WTC11 (cell line): ENCODE data around the gene ANAPC10. TPM values are rescaled to one million over a fixed set of nuclear protein-coding genes. Genes with fewer than 3 reads are reported as not detected.

Experiments
- CDX4 ChIP-seq: fragments of 250-450 bp; sonication (Bioruptor Pico); IDR thresholded peaks from 2 replicates; pipeline ENCODE4 v1.9.0; 2021; ENCODE audit warnings: moderate library complexity, mild to moderate bottlenecking, inconsistent platforms, borderline replicate concordance
- CTCF ChIP-seq: fragments of 200-600 bp; IDR thresholded peaks from 2 replicates; pipeline ENCODE4 v1.8.0; 2022; ENCODE audit warnings: antibody characterized with exemption
- ESRRA ChIP-seq: sonication (generic); formaldehyde crosslinking; IDR thresholded peaks from 2 replicates; pipeline ENCODE4 v1.8.1; 2022; ENCODE audit warnings: mild to moderate bottlenecking, missing genetic modification reagents, borderline replicate concordance
- GABPB1 ChIP-seq: sonication (generic); formaldehyde crosslinking; IDR thresholded peaks from 2 replicates; pipeline ENCODE4 v1.8.1; 2023; ENCODE audit warnings: mild to moderate bottlenecking, missing genetic modification reagents
- HMGA2 ChIP-seq: fragments of 250-450 bp; sonication (Bioruptor Pico); IDR thresholded peaks from 2 replicates; pipeline ENCODE4 v1.4.0; 2021; ENCODE audit warnings: mild to moderate bottlenecking, moderate library complexity
- NR3C1 ChIP-seq: sonication (generic); formaldehyde crosslinking; conservative IDR thresholded peaks from 2 replicates; pipeline ENCODE4 v1.8.1; 2023; ENCODE audit warnings: low read depth, mild to moderate bottlenecking, missing genetic modification reagents
- PRDM15 ChIP-seq: sonication (generic); formaldehyde crosslinking; IDR thresholded peaks from 2 replicates; pipeline ENCODE4 v1.8.0; 2022; ENCODE audit warnings: missing genetic modification reagents
- PREB ChIP-seq: sonication (generic); formaldehyde crosslinking; IDR thresholded peaks from 2 replicates; pipeline ENCODE4 v1.8.1; 2022; ENCODE audit warnings: mild to moderate bottlenecking, missing genetic modification reagents, moderate library complexity, borderline replicate concordance
- SMAD3 ChIP-seq: sonication (generic); formaldehyde crosslinking; IDR thresholded peaks from 2 replicates; pipeline ENCODE4 v1.8.0; 2022; ENCODE audit warnings: missing genetic modification reagents, mild to moderate bottlenecking, borderline replicate concordance
- SP1 ChIP-seq: sonication (generic); formaldehyde crosslinking; conservative IDR thresholded peaks from 2 replicates; pipeline ENCODE4 v1.8.1; 2022; ENCODE audit warnings: missing genetic modification reagents
- TEAD1 ChIP-seq: sonication (generic); formaldehyde crosslinking; IDR thresholded peaks from 2 replicates; pipeline ENCODE4 v1.8.0; 2022; ENCODE audit warnings: mild to moderate bottlenecking, missing genetic modification reagents
- TEAD4 ChIP-seq: sonication (generic); formaldehyde crosslinking; IDR thresholded peaks from 2 replicates; pipeline ENCODE4 v1.8.0; 2022; ENCODE audit warnings: mild to moderate bottlenecking, missing genetic modification reagents
- ZBTB21 ChIP-seq: sonication (generic); formaldehyde crosslinking; IDR thresholded peaks from 2 replicates; pipeline ENCODE4 v1.8.1; 2023; ENCODE audit warnings: mild to moderate bottlenecking, missing genetic modification reagents, borderline replicate concordance
- ZNF512 ChIP-seq: sonication (generic); formaldehyde crosslinking; IDR thresholded peaks from 2 replicates; pipeline ENCODE4 v1.8.1; 2022; ENCODE audit warnings: missing genetic modification reagents, borderline replicate concordance
- total RNA-seq: library from RNA; stranded (reverse); gene quantifications from 3 replicates; pipeline ENCODE4 v1.2.3, GENCODE V29; 2021
- TF ChIP-seq, protein P1 (sequence below): sonication (generic); formaldehyde crosslinking; IDR thresholded peaks from 2 replicates; pipeline ENCODE4 v1.8.1; 2022; ENCODE audit warnings: low read depth, missing genetic modification reagents, borderline replicate concordance
- TF ChIP-seq, protein P2 (sequence below): sonication (generic); formaldehyde crosslinking; IDR thresholded peaks from 2 replicates; pipeline ENCODE4 v1.8.1; 2023; ENCODE audit warnings: mild to moderate bottlenecking, missing genetic modification reagents, moderate library complexity
- TF ChIP-seq, protein P3 (sequence below): sonication (generic); formaldehyde crosslinking; conservative IDR thresholded peaks from 2 replicates; pipeline ENCODE4 v1.8.1; 2023; ENCODE audit warnings: mild to moderate bottlenecking, low read depth, missing genetic modification reagents, moderate library complexity
- TF ChIP-seq, protein P4 (sequence below): fragments of 250-450 bp; sonication (Bioruptor Pico); IDR thresholded peaks from 2 replicates; pipeline ENCODE4 v1.8.0; 2021; ENCODE audit warnings: mild to moderate bottlenecking
- TF ChIP-seq, protein P5 (sequence below): fragments of 250-450 bp; sonication (Bioruptor Pico); IDR thresholded peaks from 2 replicates; pipeline ENCODE4 v2.1.2; 2022; ENCODE audit warnings: mild to moderate bottlenecking, moderate library complexity

ANAPC10 gene
- total RNA-seq, 1 experiment from 2014 or later = 18.2 TPM

DNA sequence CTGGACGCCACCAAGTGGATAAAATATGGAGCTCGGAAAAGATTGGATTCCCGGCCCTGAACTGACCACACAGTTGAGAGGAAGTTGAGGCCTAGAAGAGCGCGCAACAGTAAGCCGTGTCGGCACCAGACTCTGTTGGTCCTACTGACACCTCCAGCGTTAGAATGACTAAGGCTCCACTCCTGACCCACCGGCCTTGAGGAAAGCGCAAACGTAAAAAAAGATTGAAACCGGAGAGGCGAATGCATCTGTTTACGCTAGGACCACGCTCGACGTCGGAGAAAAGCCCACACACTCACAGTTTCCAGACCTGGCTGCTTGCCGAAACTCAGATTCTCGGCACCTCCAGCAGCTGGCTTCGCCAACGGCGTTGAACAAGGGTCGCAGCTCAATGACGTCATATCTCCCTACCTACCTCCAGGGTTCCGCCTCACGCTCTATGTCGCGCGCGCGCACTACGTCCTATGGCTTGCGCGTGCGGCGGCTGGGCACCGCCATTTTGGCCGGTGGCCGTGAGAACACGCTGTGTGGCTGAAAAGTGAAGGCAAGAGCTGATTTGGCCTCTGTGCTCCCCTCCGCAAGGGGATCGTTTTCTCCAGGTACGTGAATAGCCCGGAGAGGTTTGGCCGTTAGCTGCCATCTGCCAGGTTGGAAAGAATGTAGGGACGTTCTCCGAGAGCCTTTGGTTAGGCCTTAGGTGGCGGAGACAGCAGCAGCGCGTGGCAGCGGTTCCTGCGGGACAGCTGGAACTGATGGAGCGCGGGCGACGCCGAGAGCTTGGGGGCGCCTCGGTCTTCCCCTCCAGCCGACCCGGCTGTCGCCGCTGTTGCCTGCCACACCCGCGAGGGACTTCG, at the start of gene ANAPC10, which contains the start of gene ABCE1 (continued):
- TF ChIP-seq ZNF512 = no peak
- TF ChIP-seq, protein P1, sequence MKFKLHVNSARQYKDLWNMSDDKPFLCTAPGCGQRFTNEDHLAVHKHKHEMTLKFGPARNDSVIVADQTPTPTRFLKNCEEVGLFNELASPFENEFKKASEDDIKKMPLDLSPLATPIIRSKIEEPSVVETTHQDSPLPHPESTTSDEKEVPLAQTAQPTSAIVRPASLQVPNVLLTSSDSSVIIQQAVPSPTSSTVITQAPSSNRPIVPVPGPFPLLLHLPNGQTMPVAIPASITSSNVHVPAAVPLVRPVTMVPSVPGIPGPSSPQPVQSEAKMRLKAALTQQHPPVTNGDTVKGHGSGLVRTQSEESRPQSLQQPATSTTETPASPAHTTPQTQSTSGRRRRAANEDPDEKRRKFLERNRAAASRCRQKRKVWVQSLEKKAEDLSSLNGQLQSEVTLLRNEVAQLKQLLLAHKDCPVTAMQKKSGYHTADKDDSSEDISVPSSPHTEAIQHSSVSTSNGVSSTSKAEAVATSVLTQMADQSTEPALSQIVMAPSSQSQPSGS (CRISPR knock-in tag) = no peak
- peak; percentile 94; the same call in 1 of the 2 replicates for TF ChIP-seq ZBTB21
- TF ChIP-seq, protein P2, sequence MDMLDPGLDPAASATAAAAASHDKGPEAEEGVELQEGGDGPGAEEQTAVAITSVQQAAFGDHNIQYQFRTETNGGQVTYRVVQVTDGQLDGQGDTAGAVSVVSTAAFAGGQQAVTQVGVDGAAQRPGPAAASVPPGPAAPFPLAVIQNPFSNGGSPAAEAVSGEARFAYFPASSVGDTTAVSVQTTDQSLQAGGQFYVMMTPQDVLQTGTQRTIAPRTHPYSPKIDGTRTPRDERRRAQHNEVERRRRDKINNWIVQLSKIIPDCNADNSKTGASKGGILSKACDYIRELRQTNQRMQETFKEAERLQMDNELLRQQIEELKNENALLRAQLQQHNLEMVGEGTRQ (CRISPR knock-in tag) = peak; percentile 49; the same call in 1 of the 2 replicates
- TF ChIP-seq HMGA2 (CRISPR knock-in tag) = peak; percentile 72
- TF ChIP-seq CDX4 = no peak
- TF ChIP-seq, protein P3, sequence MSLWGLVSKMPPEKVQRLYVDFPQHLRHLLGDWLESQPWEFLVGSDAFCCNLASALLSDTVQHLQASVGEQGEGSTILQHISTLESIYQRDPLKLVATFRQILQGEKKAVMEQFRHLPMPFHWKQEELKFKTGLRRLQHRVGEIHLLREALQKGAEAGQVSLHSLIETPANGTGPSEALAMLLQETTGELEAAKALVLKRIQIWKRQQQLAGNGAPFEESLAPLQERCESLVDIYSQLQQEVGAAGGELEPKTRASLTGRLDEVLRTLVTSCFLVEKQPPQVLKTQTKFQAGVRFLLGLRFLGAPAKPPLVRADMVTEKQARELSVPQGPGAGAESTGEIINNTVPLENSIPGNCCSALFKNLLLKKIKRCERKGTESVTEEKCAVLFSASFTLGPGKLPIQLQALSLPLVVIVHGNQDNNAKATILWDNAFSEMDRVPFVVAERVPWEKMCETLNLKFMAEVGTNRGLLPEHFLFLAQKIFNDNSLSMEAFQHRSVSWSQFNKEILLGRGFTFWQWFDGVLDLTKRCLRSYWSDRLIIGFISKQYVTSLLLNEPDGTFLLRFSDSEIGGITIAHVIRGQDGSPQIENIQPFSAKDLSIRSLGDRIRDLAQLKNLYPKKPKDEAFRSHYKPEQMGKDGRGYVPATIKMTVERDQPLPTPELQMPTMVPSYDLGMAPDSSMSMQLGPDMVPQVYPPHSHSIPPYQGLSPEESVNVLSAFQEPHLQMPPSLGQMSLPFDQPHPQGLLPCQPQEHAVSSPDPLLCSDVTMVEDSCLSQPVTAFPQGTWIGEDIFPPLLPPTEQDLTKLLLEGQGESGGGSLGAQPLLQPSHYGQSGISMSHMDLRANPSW (CRISPR knock-in tag) = no peak
- peak; percentile 71; the same call in 1 of the 2 replicates for TF ChIP-seq GABPB1
- peak; percentile 91; the same call in 1 of the 2 replicates for TF ChIP-seq NR3C1 (CRISPR knock-in tag)
- peak; percentile 91; the same call in 1 of the 2 replicates for TF ChIP-seq TEAD1 (CRISPR knock-in tag)
- peak; percentile 37; the same call in 1 of the 2 replicates for TF ChIP-seq SMAD3
- no peak for TF ChIP-seq PRDM15 (CRISPR knock-in tag)
- TF ChIP-seq ESRRA = no peak
- peak; percentile 86 for TF ChIP-seq SP1 (CRISPR knock-in tag)
- TF ChIP-seq, protein P4, sequence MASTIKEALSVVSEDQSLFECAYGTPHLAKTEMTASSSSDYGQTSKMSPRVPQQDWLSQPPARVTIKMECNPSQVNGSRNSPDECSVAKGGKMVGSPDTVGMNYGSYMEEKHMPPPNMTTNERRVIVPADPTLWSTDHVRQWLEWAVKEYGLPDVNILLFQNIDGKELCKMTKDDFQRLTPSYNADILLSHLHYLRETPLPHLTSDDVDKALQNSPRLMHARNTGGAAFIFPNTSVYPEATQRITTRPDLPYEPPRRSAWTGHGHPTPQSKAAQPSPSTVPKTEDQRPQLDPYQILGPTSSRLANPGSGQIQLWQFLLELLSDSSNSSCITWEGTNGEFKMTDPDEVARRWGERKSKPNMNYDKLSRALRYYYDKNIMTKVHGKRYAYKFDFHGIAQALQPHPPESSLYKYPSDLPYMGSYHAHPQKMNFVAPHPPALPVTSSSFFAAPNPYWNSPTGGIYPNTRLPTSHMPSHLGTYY (CRISPR knock-in tag) = no peak
- TF ChIP-seq TEAD4 (CRISPR knock-in tag) = no peak
- TF ChIP-seq, protein P5, sequence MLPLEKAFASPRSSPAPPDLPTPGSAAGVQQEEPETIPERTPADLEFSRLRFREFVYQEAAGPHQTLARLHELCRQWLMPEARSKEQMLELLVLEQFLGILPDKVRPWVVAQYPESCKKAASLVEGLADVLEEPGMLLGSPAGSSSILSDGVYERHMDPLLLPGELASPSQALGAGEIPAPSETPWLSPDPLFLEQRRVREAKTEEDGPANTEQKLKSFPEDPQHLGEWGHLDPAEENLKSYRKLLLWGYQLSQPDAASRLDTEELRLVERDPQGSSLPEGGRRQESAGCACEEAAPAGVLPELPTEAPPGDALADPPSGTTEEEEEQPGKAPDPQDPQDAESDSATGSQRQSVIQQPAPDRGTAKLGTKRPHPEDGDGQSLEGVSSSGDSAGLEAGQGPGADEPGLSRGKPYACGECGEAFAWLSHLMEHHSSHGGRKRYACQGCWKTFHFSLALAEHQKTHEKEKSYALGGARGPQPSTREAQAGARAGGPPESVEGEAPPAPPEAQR (CRISPR knock-in tag) = no peak
- no peak for TF ChIP-seq PREB (CRISPR knock-in tag)
- no peak for TF ChIP-seq CTCF
